ENCODE data around the gene LY6G5B.

LY6G5B gene

DNA sequence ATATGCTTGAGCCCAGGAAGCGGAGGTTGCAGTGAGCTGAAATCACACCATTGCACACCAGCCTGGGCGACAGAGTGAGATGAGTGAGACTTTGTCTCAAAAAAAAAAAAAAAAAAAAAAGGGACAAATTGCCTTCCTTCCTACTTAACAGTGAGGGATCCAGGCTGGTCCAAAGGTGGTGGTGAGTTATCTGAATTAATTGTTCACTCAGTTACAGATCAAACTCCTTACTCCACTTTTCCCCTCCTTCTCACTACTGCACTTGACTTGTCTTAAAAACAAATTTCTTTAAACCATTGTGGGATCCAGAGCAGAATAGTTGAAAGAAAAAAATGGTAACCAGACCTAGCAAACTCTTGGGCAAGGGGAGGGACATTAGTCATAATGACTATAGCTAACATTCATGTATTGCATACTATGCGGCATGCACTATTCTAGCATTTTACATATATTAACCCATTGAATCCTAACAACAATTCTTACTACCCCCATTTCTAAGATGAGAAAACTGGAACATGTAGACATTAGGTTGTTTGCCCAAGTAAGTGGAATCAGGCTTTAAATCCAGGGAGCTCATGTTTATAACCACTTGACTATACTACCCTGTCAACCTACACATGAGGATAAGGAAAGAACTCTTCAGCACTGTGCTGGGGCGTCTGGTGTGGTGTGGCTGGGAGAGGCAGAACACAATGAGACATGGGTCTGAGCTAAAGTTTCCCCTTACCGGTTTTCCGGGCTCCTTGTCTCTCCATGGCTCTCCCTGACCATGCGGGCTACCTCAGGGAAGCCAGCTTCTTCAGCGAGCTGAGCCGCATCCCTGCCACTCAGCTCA, 6.4 kb upstream of the LY6G5B start:
- no peak for DNase-seq (ENCODE audit: low read depth)

DNA sequence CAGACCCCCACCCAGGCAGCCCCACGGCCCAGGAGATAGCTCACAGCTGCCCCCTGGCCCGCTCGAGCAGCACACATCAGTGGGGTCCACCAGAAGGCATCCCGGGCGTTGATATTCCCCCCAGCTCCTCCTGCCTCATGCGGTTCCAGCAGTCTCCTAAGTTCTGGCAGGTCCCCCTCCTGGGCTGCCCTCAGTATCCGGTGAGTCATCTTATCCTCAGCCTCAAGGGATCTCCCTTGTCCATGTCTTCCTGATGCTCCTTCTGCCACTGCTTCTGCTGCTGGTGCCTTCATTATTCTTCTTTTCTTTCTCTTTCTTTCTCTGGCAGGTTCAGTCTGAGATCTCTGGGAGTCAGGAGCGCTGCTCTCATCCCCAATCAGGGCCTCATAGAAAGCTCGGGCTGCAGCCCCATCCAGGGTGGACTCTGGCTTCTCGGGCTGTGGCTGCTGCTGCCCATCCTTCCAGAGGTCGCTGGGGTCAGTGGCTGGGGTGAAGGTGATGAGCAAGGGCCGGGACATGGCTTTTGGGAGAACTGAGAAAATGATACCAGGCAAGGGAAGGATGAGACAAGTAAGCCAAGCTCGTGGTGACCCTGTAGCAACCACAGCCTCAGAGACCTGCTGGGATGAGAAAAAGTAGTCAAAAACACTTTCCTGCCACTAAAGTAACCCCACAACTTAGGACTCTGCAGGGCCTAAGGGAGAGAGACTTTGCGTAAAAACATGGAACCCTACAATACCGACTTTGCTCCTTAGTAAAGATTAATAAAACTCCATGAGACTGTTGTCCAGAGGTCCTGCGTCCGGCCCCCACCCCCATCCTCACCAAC, 5.6 kb upstream of the LY6G5B start:
- DNase-seq (ENCODE audit: low read depth): no peak

DNA sequence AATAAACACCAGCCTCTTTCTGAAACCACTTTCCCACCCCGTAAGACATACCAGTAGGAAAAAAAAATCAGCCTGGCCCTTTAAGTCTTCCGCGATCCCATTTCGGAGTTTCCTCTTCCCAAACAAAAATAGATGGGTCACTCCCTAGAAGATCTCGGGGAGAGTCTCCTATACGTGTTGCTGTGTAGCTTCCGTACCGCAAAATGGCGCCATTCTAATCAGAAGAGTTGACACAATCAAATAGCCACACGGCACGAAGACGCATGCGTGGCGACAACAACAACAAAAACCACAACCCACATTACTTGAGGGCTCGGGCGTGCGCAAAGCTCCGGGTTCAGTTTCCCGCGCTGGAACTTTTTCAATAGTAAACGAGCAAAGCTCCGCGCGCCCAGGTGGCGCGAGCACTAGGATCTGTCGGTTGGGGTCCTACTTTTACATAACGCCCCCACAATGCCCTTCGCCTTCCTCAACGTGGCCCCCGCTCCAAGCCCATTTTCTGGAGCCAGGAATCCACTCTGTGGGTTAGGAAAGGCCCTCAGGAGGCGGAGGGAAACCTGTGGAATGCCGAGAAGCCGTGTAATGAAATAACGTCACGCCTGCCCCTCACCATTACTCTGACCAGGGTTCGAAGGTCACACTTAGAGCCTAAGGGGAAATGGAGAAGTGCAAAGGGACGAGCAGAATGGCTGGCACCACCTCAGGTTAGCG, 4.8 kb upstream of the LY6G5B start, which contains the start of gene GPANK1:
GPANK1 (minus strand) TSS at position 208 of the 711 bp plus-strand sequence. CDS start 519 bp downstream, outside the sequence.
- peak; percentile 84 for DNase-seq (ENCODE audit: low read depth)

DNA sequence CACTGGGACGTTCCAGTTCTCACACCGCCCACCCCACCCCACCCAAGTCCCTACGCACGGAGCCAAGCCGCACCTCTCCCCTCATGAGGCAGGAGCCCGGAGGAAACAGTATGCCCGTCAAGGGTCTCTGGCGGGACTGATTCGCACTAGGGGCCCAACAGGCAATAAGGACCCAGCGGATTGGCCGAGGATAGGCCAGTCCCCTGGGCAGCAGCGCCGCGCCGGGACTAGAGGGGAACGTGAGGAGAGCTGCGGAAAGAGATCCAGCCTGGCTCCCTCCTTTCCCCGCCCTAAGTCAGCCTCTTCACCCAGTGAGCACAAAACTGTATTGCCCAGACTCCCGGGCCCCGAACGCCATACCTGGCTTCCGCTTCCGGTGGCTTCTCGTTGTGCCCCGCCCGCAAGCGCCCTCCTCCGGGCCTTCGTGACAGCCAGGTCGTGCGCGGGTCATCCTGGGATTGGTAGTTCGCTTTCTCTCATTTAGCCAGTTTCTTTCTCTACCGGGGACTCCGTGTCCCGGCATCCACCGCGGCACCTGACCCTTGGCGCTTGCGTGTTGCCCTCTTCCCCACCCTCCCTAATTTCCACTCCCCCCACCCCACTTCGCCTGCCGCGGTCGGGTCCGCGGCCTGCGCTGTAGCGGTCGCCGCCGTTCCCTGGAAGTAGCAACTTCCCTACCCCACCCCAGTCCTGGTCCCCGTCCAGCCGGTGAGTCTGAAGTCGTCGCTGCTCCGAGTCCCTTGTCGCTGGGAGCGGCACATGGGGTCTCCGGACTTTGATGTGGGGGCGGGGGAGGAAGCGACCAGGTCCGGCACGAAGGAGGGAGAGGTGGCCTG, 4.1 kb upstream of the LY6G5B start, which contains the start of gene CSNK2B:
CSNK2B (plus strand) TSS at position 580 of the 836 bp plus-strand sequence. CDS start 752 bp downstream, outside the sequence.
- DNase-seq (ENCODE audit: low read depth): peak; percentile 97

DNA sequence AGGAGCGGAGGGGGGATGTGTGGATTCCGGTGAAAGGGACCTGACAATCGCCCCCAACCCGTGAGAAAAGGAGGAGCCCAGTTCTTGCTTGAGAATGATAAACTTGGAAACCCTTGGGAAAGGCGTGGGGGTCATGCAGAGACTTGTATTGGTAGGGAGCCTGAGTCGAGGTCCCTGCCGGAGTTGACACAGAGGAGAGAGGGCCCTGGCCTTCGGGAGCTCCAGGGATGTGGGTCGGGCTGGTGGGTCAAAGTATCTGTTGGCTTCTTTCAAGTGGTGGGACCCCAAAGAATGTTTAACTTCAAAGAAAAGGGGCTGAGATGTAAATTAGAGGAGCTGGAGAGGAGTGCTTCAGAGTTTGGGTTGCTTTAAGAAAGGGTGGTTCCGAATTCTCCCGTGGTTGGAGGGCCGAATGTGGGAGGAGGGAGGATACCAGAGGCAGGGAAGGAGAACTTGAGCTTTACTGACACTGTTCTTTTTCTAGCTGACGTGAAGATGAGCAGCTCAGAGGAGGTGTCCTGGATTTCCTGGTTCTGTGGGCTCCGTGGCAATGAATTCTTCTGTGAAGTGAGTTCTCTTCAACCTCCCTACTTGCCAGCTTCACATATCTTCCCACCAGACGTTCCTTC, 3.3 kb upstream of the LY6G5B start:
- DNase-seq (ENCODE audit: low read depth): no peak

DNA sequence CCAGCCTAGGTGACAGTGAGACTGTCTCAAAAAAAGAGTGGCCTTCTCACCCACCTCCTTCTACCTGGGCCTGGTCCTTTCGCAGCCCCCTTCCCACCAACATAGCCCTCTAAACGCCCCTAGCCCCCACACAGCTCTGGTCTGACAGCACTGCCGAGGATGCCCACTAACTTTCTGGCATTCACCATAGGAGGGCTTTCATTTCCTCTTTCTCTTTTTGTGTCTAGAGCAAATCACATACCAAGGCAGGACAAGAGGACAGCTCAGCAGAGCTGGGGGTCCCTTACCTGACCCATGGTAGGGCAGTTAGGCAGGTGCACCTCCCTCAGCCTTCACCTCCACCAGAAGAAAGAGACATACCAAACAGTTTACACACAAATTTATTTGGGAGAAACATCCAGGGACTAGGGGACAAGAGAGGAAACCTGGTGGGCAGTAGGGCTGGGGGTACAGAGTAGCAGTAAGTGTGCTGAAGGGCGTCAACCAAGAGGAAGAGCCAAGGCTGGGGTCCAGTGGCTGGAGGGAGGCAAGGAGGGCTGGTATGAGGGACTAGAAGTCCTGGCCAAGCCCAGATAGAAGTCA, 6.6 kb downstream of the LY6G5B start:
- DNase-seq (ENCODE audit: low read depth): no peak

DNA sequence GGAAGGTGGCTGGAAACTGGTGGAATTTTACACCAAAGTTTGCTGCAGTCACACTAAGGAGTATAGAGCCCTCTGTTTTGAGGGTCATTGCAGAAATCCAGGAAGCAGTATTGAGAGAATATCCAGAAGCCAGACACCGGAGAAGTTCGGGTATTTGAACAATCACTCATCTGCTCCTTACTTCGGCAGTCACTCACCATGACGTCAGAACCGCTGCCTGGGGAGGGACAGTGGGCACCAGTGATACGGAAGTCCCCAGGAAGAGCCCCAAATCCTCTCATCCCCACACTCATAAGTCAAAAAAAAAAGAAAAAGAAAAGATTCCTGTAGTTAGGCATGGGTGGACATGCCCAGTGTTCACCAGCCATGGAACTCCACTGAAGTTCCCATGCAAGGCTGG, 7.1 kb downstream of the LY6G5B start:
- DNase-seq (ENCODE audit: low read depth): no peak

DNA sequence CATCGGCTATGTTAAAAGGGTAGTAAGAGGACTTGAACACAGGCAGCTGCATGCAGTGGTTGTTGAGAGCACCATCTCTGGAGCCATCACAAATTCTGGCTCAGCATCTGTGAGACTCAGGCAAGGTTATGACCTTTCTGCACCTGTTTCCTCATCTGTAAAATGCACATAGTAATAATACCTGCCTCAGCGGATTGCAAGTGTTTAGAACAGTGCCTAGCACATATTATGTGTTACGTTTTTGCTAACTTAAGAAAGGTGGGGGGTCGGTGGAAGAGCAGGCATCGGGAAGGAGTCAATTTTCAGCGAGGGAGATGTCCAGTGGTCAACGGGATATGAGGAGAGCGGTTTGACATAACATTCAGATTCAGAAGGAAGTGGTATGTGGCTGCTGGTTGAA, 8.2 kb downstream of the LY6G5B start:
- DNase-seq (ENCODE audit: low read depth): no peak

DNA sequence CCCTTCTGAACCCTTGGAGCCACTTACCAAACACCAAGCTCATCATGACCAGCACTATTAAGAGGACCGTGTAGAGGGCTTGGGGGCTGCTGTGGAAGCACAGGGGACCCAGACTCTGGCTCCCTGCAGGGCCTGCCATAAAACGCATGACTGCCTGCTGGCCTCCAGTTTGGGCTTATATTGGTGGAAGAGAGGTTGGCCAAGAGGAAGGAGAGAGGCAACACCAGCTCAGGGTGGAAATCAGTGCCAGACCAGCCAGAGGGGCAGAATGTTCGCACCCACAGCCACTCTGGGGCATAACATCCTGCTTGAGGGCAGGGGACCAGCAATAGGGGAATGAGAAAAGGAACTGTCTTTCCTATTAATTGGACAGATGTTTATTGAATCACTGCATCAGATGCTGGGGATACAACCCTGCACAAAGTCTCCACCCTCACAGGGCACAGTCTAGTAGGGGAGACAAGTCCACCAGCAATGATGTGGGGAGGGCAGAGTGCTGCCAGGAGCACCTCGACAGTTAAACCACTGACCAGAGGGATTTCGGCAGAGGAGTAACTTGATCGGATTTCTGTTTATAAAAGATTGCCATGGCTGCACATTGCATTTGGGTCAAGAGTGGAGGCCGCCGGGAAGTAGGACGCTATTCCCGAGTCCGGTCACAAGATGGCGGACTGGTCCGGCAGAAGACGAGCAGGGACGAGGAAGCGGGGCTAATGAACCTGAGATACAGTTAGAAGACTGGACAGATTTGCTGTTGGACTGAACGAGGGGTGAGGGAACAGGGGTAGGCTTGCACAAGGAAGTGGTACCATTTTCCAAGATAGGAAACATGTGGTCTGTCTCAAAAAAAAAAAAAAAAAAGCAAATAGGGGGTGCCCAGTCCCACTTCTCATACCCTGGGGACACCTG, 10.7 kb downstream of the LY6G5B start, which contains the start of gene LY6G5C:
LY6G5C (minus strand) TSS at position 842 of the 909 bp plus-strand sequence; CDS start at position 148, 694 bp downstream.
- DNase-seq (ENCODE audit: low read depth): no peak

DNA sequence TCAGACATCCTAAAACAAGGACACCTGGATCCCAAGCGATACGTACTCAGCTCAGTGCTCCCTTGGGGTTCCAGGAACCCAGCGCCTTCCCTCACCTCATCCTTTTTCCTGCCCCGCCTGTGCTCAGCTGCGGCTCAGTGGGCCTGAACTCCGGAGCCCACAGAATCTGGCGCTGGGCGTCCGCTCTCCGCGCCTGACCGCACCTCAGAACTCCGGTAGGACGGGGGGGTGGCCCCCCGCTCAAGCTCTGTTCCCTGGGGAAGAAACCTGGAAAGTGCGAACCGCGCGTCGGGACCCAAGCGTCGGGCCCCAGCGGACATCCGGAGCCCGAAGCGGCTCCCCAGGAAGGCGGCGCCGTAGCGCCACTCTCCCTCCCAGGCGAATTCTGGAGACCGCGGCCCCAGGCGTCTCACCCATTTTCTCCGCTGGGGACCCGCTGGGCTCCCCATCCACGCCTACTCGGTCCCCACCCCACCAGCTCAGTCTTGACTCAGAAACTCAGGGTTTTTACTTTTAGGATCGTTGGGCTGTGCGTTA, 11.4 kb downstream of the LY6G5B start:
- DNase-seq (ENCODE audit: low read depth): no peak

DNA sequence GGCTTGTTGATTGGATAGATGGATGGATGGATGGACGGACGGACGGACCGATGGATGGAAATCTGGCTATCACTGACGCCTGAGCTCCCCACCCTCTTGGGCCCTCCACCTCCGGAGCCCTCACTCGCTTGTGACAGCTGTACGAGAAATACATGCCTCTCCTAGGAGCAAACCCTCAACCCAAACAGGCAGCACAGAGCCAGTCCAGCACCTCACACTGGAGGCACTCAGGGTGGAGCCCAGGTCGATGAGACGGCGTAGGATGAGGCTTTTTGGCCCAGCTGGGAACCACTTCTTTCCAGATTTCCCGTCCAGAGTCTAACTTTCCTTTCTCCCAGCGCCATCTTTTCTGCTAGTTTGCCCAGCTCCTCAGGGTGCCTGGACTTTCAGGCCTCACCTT, 13.8 kb downstream of the LY6G5B start:
- DNase-seq (ENCODE audit: low read depth): no peak

DNA sequence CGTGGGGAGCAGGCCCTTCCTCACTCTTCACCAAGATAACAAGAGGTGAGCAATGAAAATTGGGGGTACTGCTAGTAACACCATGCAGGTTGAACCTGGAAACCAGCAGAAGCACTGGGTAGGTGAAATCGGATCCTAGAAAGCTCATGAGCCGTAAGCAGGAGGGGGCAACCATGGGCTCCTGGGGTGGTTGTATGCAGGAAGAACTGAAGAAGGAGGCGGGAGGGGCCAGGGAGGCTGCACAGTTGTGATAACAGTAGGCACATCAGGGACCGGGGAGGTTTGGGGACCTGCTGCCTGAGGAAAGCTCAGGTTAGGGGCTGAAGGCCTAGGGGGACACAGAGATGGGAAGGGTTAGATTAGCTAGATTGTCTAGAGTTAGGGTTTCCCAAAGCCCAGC, 16.7 kb downstream of the LY6G5B start:
- no peak for DNase-seq (ENCODE audit: low read depth)

DNA sequence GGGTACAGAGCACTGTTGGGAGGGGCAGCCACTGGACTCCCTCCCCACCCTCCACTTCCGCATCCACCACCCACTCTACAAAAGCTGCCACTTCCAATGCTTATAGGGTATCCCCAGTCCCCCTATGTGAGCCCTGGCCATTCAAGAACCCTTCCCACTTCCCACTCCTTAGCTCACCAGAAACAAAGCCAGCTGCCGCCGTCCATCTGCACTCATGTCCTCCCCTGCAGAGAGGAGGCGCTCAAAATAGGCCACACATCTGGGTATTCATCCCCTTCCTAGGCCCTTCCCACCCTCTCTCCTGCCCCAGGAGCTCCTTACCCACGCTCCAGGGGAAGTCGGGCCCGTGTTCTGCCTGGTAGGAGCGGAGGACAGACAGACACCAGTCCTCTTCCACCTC, 17.5 kb downstream of the LY6G5B start:
- DNase-seq (ENCODE audit: low read depth): no peak

DNA sequence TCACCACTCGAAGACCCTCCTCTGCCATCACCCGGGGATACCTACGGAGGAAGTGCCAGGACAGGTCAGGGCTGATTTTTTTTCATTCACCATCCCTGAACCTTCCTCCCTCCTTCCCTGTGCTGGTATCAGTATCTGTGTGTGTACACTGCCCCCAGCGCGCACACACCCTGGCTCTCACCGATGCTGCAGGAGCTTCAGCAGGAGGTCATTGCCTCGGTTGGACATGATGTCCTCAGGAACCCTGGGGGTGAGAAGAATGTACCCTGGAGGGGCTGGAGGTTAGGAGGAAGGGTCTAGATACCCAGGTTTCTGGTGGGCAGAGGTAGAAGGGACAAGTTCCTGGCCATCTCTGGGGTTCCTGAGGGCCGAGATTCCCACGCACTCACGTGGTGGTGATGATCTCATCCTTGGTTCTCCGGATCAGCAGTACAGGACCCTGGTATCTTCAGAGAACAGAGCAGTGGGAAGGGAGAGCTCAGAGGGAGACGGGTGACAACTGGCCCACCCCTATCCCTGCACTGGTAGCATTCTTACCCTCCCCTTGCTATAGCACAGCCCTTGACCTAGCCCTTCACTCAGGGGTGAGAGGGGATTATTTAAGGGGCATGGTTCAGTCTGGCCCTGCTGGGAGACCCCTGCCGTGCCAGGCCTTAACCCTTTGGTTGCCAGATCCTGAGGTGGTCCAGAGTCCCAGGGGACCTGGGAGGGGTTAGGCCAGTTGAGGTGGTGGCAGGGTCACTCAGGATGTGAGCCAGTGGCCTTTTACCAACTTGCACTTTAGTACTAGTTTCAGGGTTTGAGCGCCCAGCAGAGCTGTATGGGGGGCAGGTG, 18.3 kb downstream of the LY6G5B start:
- DNase-seq (ENCODE audit: low read depth): no peak

DNA sequence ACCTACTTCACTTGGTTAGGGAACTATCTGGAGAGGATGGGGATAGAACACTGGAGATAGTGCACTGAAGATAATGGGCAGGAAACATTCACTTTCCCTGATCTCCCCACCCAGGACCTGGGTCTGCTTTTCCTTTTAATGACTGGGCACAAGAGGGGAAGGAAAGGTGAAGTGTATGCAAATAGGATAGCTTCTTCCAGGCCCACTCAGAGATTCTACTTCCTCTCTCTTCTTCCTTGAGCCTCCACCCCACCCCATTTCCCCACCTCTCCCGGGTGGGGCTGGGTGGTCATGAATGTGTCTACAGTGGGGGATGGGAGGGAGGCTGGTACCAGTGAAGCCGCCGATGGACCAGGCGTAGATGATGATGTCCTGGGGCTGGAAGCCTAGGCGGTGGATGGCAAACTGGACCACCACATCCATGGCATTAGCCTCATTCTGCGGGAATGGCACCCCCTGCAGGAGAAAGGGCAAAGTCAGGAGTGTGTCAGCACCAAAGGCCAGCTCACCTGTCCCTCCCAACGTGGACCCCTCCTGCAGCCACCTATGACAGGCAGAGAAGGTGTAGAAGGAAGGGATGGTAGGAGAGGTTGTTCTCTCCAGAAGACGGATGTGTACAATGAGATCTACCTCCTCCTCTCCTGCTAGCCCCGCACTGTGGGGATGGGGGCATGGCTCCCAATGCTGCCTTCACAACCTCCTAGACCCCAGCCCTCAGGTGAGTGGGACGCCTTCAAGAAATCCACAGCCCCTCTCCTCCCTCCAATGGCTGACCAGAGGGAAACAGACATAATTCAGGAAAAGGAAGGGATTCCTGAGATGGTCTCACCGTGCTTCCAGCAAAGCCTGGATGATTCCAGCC, 19.7 kb downstream of the LY6G5B start:
- DNase-seq (ENCODE audit: low read depth): no peak

DNA sequence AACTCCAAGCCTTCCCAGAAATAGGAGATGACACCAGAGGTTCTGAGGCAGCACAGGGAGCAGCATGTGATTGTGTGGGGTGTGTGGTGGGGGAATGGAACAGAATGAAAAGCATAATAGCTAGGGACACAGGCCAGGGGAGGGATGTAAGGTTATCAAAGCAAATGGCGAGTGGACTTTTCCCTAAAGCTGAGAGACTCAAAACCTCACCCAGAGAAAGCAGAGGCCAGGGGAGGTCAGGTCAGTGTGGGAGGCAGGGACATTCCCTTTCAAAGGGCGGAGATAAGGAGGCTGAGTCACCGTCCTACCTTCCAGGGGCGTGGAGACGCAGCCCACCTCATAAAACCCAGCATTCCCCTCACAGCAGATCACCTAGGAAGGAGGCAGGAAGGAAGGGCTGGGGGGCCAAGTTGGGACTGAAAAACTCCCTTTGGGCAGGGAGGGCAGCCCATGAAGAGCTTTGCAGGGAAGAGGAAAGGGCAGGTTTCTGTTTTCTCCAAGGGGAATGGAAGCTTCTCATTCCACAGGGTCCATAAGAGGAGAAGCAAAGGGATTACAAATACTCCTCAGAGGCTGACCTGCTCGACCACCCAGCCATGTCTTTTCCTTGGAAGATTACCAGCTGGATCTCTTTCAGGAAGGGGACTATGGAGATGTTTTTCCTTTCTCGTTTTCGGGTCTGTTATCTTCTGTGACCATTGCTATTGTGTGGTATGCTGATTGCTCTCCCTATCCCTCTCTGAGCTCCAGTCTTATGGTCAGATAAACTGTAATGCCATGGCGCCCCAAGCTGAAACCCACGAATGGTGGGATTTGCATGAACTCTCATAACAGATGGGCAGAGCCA, 20.7 kb downstream of the LY6G5B start:
- DNase-seq (ENCODE audit: low read depth): no peak

Measured in stimulated activated CD4-positive, alpha-beta T cell treated with anti-CD3 and anti-CD28 coated beads, Interleukin-2, amount 100 ng/mL, for 4 hours (primary cell).